Stimulated activated CD8-positive, alpha-beta memory T cell treated with anti-CD3 and anti-CD28 coated beads, Interleukin-2, amount 100 ng/mL, for 1 hour (primary cell): ENCODE measurements around the gene KSR1.
A peak's percentile ranks its signal among the peaks of the same experiment; 100 is the strongest.
"Not testable (repeated sequence)": the region's sequence is repeated elsewhere in the genome, so short reads cannot be mapped to it uniquely, and the experiment has no call there.

Experiments
- DNase-seq, 2 donors: peaks; one replicate each; pipeline ENCODE4 v3.0.0-alpha.2; 2020; ENCODE audit warnings: low read depth in 2 of 2

Gene KSR1

GRCh38 chr17:27454089-27454488 lies 2.2 kb upstream of the KSR1 start:
- DNase-seq: no peak

GRCh38 chr17:27455236-27455913 lies 873 bp upstream of the KSR1 start:
- DNase-seq: no peak

GRCh38 chr17:27456681-27457359 lies 572 bp downstream of the KSR1 start:
- no peak for DNase-seq

- DNase-seq: no peak
Observed at GRCh38 chr17:27457360-27457715, 1.1 kb downstream of the KSR1 start.

GRCh38 chr17:27457731-27458523 lies 1.7 kb downstream of the KSR1 start:
- DNase-seq: no peak

- no peak for DNase-seq
Observed at GRCh38 chr17:27458524-27458908, 2.3 kb downstream of the KSR1 start.

- no peak for DNase-seq
Observed at GRCh38 chr17:27459433-27459832, 3.2 kb downstream of the KSR1 start.

- no peak for DNase-seq
Observed at GRCh38 chr17:27460196-27460725, 4.0 kb downstream of the KSR1 start.

- no peak for DNase-seq
Observed at GRCh38 chr17:27461192-27461859, 5.1 kb downstream of the KSR1 start.

- no peak for DNase-seq
Observed at GRCh38 chr17:27462149-27462548, 5.9 kb downstream of the KSR1 start.

GRCh38 chr17:27462714-27463113 lies 6.5 kb downstream of the KSR1 start:
- no peak for DNase-seq

- DNase-seq: no peak
Observed at GRCh38 chr17:27463235-27463677, 7.0 kb downstream of the KSR1 start.

- DNase-seq: not testable (repeated sequence)
Observed at GRCh38 chr17:27464019-27464418, 7.8 kb downstream of the KSR1 start.

GRCh38 chr17:27464431-27464830 lies 8.2 kb downstream of the KSR1 start:
- DNase-seq: no peak

GRCh38 chr17:27465875-27466274 lies 9.6 kb downstream of the KSR1 start:
- DNase-seq: not testable (repeated sequence)

GRCh38 chr17:27466376-27466742 lies 10.1 kb downstream of the KSR1 start:
- no peak for DNase-seq

GRCh38 chr17:27466743-27467375 lies 10.6 kb downstream of the KSR1 start:
- DNase-seq: no peak

- DNase-seq: no peak
Observed at GRCh38 chr17:27469256-27469655, 13.0 kb downstream of the KSR1 start.

GRCh38 chr17:27471321-27472269 lies 15.3 kb downstream of the KSR1 start:
- DNase-seq: peak; percentile 34 to 40

- DNase-seq: no peak
Observed at GRCh38 chr17:27473190-27473747, 17.0 kb downstream of the KSR1 start.
